ENCODE measurements around the gene GNPTAB. TPM values are rescaled to one million over a fixed set of nuclear protein-coding genes. Genes with fewer than 3 reads are reported as not detected.

Gene GNPTAB
- total and polyA plus RNA-seq, 2 of the 13 experiments (the other 11 are each of a cell fraction or from before 2014, with no cell fraction given): 13.6 to 19.4 TPM

DNA sequence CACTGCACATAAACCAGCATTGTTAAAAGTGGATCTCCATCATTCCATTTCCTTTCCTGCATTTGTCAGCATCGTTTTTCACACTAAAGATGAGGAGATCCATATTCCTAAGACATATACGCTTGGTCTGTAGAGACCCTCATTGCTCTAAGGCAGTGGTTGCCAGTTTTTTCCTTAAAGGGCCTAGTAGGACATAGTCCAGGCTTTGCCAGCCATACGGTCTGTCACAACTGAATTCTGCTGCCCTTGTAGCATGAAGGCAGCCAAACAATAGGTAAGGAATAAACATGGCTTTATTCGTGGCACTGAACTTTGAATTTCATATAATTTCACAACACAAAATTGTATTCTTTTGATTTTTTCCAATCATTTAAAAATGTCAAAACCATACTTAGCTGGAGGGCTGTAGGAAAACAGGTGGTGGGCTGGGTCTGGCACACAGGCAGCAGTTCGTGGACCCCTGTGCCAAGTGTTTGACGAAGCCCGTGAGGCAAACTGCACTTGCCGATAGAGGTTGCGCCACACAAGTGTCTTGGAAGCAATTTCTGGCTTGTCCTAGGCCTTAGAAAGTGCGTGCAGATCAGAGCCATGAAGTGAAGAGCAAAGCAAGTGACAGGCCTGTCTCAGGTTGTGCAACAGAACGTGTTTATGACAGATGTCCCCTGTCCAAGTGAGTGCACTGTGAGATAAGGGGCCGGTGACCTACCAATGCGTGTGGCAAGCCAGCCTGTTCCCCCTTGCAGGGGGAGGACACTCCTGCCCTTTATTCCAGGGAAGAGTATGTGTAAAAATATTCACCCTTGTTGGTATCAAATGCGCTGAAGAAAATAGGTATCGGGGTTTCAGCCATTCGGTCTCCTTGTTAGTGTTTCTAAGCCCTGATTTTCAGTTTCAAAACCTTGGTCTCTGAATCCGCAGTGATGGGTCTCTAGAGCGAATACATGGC lies 134.2 kb downstream of the GNPTAB start (continued):
- TF ChIP-seq HES4 (CRISPR knock-in tag; IDR thresholded peaks at IDR 0.05; ENCODE audit: borderline replicate concordance) (no peak), ZNF333 (CRISPR knock-in tag; IDR thresholded peaks at IDR 0.05; ENCODE audit: borderline replicate concordance) (no peak), ZNF782 (CRISPR knock-in tag; IDR thresholded peaks at IDR 0.05; ENCODE audit: borderline replicate concordance) (no peak), KMT2B (CRISPR knock-in tag; IDR thresholded peaks at IDR 0.05) (peak; percentile 19; the same call in 1 of the 2 replicates), NFATC3 (CRISPR knock-in tag; IDR thresholded peaks at IDR 0.05) (no peak), HNRNPK (IDR thresholded peaks at IDR 0.05; ENCODE audit: low read depth, low read length, poor library complexity, severe bottlenecking) (no peak), CC2D1A (CRISPR knock-in tag; IDR thresholded peaks at IDR 0.05) (no peak), REXO4 (CRISPR knock-in tag; IDR thresholded peaks at IDR 0.05; ENCODE audit: borderline replicate concordance) (no peak), CEBPB (IDR thresholded peaks at IDR 0.05; ENCODE audit: borderline replicate concordance, low read depth, low read length) (peak; percentile 97), RBAK (CRISPR knock-in tag; IDR thresholded peaks at IDR 0.05) (no peak), RARA (CRISPR knock-in tag; IDR thresholded peaks at IDR 0.05) (peak; percentile 84), AGO1 (IDR thresholded peaks at IDR 0.05; ENCODE audit: low read depth, low read length, poor library complexity, severe bottlenecking) (no peak), ZC3H4 (CRISPR knock-in tag; IDR thresholded peaks at IDR 0.05; ENCODE audit: borderline replicate concordance) (peak; percentile 93), ZNF556 (CRISPR knock-in tag; IDR thresholded peaks at IDR 0.05; ENCODE audit: borderline replicate concordance) (0 out of 2 replicates have a peak, but pooled peaks have one; percentile 28), ZSCAN31 (CRISPR knock-in tag; IDR thresholded peaks at IDR 0.05; ENCODE audit: low read depth) (peak; percentile 47; the same call in 1 of the 2 replicates), MIER3 (CRISPR knock-in tag; IDR thresholded peaks at IDR 0.05; ENCODE audit: borderline replicate concordance) (0 out of 2 replicates have a peak, but pooled peaks have one; percentile 63), SP2 (CRISPR knock-in tag; IDR thresholded peaks at IDR 0.05) (no peak)
- TF ChIP-seq, protein P1, sequence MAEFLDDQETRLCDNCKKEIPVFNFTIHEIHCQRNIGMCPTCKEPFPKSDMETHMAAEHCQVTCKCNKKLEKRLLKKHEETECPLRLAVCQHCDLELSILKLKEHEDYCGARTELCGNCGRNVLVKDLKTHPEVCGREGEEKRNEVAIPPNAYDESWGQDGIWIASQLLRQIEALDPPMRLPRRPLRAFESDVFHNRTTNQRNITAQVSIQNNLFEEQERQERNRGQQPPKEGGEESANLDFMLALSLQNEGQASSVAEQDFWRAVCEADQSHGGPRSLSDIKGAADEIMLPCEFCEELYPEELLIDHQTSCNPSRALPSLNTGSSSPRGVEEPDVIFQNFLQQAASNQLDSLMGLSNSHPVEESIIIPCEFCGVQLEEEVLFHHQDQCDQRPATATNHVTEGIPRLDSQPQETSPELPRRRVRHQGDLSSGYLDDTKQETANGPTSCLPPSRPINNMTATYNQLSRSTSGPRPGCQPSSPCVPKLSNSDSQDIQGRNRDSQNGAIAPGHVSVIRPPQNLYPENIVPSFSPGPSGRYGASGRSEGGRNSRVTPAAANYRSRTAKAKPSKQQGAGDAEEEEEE (CRISPR knock-in tag; IDR thresholded peaks at IDR 0.05; ENCODE audit: borderline replicate concordance): no peak
- TF ChIP-seq, protein P2, sequence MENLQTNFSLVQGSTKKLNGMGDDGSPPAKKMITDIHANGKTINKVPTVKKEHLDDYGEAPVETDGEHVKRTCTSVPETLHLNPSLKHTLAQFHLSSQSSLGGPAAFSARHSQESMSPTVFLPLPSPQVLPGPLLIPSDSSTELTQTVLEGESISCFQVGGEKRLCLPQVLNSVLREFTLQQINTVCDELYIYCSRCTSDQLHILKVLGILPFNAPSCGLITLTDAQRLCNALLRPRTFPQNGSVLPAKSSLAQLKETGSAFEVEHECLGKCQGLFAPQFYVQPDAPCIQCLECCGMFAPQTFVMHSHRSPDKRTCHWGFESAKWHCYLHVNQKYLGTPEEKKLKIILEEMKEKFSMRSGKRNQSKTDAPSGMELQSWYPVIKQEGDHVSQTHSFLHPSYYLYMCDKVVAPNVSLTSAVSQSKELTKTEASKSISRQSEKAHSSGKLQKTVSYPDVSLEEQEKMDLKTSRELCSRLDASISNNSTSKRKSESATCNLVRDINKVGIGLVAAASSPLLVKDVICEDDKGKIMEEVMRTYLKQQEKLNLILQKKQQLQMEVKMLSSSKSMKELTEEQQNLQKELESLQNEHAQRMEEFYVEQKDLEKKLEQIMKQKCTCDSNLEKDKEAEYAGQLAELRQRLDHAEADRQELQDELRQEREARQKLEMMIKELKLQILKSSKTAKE (CRISPR knock-in tag; IDR thresholded peaks at IDR 0.05; ENCODE audit: borderline replicate concordance): peak; percentile 9; the same call in 1 of the 2 replicates
- TF ChIP-seq, protein P3, sequence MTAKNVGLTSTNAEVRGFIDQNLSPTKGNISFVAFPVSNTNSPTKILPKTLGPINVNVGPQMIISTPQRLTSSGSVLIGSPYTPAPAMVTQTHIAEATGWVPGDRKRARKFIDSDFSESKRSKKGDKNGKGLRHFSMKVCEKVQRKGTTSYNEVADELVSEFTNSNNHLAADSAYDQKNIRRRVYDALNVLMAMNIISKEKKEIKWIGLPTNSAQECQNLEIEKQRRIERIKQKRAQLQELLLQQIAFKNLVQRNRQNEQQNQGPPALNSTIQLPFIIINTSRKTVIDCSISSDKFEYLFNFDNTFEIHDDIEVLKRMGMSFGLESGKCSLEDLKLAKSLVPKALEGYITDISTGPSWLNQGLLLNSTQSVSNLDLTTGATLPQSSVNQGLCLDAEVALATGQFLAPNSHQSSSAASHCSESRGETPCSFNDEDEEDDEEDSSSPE (CRISPR knock-in tag; IDR thresholded peaks at IDR 0.05): 0 out of 2 replicates have a peak, but pooled peaks have one; percentile 4
- TF ChIP-seq, protein P4, sequence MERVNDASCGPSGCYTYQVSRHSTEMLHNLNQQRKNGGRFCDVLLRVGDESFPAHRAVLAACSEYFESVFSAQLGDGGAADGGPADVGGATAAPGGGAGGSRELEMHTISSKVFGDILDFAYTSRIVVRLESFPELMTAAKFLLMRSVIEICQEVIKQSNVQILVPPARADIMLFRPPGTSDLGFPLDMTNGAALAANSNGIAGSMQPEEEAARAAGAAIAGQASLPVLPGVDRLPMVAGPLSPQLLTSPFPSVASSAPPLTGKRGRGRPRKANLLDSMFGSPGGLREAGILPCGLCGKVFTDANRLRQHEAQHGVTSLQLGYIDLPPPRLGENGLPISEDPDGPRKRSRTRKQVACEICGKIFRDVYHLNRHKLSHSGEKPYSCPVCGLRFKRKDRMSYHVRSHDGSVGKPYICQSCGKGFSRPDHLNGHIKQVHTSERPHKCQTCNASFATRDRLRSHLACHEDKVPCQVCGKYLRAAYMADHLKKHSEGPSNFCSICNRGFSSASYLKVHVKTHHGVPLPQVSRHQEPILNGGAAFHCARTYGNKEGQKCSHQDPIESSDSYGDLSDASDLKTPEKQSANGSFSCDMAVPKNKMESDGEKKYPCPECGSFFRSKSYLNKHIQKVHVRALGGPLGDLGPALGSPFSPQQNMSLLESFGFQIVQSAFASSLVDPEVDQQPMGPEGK (CRISPR knock-in tag; IDR thresholded peaks at IDR 0.05): peak; percentile 79
